GM12873 (cell line): ENCODE results near the gene CPNE5.

Experiments
- CTCF ChIP-seq: IDR thresholded peaks from 2 replicates; pipeline ENCODE4 v1.5.1; 2012; ENCODE audit warnings: low read depth, mild to moderate bottlenecking, moderate library complexity, low read length, control low read depth; ENCODE audit not compliant: insufficient read depth; ENCODE audit errors: missing control alignments

CPNE5 gene

GRCh38 chr6:36772397-36772796, 66.8 kb downstream of the CPNE5 start:
- no peak for TF ChIP-seq CTCF

- TF ChIP-seq CTCF, result no peak
These were observed 68.1 kb downstream of the CPNE5 start for GRCh38 chr6:36771145-36771544.

GRCh38 chr6:36769676-36770499, 69.4 kb downstream of the CPNE5 start:
- TF ChIP-seq CTCF, result no peak

GRCh38 chr6:36769183-36769675, 70.0 kb downstream of the CPNE5 start:
- TF ChIP-seq CTCF, result no peak

GRCh38 chr6:36766399-36766945, 72.8 kb downstream of the CPNE5 start:
- TF ChIP-seq CTCF, result no peak

GRCh38 chr6:36765594-36766398, 73.4 kb downstream of the CPNE5 start:
- peak; percentile 96 for TF ChIP-seq CTCF

GRCh38 chr6:36765190-36765589, 74.1 kb downstream of the CPNE5 start:
- no peak for TF ChIP-seq CTCF
